HUES6 (cell line): ENCODE data around the gene NR1H4.
"Not testable (repeated sequence)": the region's sequence is repeated elsewhere in the genome, so short reads cannot be mapped to it uniquely, and the experiment has no call there.

Experiments
- H3K27ac ChIP-seq: 2 replicates; pipeline ENCODE4 v1.7.0; 2013; ENCODE audit warnings: low read depth, mild to moderate bottlenecking, low read length, inconsistent platforms
- H3K27me3 ChIP-seq: 2 replicates; pipeline ENCODE4 v1.6.1; 2013; ENCODE audit warnings: low read length; ENCODE audit not compliant: control insufficient read depth, insufficient read depth
- H3K36me3 ChIP-seq: 2 replicates; pipeline ENCODE4 v1.6.1; 2013; ENCODE audit warnings: low read length; ENCODE audit not compliant: control insufficient read depth, insufficient read depth
- H3K4me1 ChIP-seq: 2 replicates; pipeline ENCODE4 v1.6.1; 2013; ENCODE audit warnings: low read length; ENCODE audit not compliant: control insufficient read depth, insufficient read depth
- H3K4me3 ChIP-seq: 2 replicates; pipeline ENCODE4 v1.5.1; 2013; ENCODE audit warnings: low read depth, low read length
- H3K9ac ChIP-seq: one replicate; pipeline ENCODE4 v1.6.1; 2013; ENCODE audit warnings: mild to moderate bottlenecking, low read length
- H3K9me3 ChIP-seq: 2 replicates; pipeline ENCODE4 v1.6.1; 2013; ENCODE audit warnings: low read depth, low read length; ENCODE audit not compliant: control insufficient read depth, insufficient read depth

The NR1H4 gene

DNA sequence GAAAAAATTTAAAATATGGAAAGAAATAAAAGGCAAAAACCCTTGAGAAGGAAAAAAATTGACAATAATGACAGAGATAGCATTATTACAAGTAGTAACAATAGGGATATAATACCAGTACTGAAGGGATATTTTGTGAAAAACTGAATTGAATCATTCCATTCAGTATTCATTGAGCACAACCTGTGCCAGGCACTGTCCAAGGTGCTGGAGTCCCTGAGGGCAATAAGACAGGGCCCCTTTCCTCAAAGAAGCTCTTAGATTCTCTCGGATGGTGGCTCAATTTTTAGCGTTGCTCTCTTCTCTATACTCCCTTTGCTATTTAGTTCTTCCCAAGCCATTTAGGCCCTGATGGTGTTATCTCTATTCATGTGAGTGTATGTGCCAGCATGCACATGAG lies 65.5 kb downstream of the NR1H4 start:
- Histone ChIP-seq H3K4me1 (no peaks in the 10 kb centered on the region), H3K36me3 (no peaks in the 10 kb centered on the region), H3K9ac (no peak overlapping the region), H3K9me3 (no peaks in the 10 kb centered on the region), H3K27ac (no peak overlapping the region), H3K27me3 (no peaks in the 10 kb centered on the region), H3K4me3 (no peak overlapping the region)

DNA sequence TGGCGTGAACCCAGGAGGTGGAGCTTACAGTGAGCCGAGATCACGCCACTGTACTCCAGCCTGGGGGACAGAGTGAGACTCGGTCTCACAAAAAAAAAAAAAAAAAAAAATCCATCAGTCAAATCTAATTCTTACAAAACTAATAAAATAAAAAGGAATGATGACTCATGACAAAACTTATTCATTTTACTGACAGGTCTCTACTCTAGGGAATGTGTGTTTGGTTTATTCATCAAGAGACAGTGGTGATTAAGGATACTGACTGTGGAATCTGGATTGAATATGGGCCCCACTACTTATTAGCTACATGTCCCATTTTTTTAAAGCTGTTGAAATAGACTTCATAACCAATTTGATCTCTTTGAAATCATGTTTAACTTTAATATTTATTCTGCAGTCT lies 70.5 kb downstream of the NR1H4 start:
- H3K9me3 ChIP-seq: no peaks in the 10 kb centered on the region
- no peak overlapping the region for H3K27ac ChIP-seq
- no peaks in the 10 kb centered on the region for H3K27me3 ChIP-seq
- no peaks in the 10 kb centered on the region for H3K4me1 ChIP-seq
- H3K4me3 ChIP-seq: no peak overlapping the region
- H3K36me3 ChIP-seq: no peaks in the 10 kb centered on the region
- no peak overlapping the region for H3K9ac ChIP-seq

DNA sequence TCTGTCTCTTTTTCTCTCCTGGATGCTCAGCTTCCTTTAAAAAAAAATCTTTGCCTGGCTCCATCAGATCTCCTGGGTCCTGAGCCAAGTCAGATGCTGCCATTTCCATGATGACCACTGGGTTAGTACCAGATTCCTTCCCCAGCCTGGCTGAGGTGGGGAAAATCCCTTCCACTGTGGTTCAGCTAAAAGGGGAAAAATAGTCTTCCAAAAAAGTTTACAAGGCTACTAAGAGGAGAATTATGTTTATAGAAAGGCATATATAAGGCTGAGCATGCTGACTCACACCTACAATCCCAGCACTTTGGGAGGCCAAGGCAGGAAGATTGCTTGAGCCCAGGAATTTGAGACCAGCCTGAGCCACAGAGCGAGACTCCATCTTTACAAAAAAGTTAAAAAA lies 71.4 kb downstream of the NR1H4 start:
- Histone ChIP-seq H3K4me1 (no peaks in the 10 kb centered on the region), H3K9me3 (no peaks in the 10 kb centered on the region), H3K27ac (no peak overlapping the region), H3K4me3 (no peak overlapping the region), H3K36me3 (no peaks in the 10 kb centered on the region), H3K9ac (no peak overlapping the region), H3K27me3 (no peaks in the 10 kb centered on the region)

DNA sequence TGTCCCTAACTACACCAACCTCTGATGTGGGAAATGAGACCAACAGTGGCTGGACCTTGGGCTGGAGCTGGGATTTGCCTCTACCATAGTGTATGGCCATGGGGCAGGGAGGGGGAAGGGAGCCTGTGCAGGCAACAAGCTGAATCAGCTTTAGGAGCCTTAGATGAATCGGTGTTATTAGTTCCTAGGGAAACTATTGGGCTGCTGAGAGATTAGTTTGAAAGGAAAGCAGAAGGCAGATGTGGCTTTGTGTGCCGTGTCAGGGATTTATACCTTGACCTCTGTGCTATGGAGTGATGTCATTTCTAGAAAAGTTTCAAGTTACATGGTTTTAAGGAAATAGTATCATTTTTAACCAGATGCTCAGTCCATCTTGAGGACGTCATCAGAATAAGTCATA lies 80.3 kb downstream of the NR1H4 start:
- Histone ChIP-seq H3K4me1 (no peaks in the 10 kb centered on the region), H3K9me3 (no peaks in the 10 kb centered on the region), H3K27ac (no peak overlapping the region), H3K4me3 (no peak overlapping the region), H3K36me3 (no peaks in the 10 kb centered on the region), H3K27me3 (no peaks in the 10 kb centered on the region), H3K9ac (no peak overlapping the region)

DNA sequence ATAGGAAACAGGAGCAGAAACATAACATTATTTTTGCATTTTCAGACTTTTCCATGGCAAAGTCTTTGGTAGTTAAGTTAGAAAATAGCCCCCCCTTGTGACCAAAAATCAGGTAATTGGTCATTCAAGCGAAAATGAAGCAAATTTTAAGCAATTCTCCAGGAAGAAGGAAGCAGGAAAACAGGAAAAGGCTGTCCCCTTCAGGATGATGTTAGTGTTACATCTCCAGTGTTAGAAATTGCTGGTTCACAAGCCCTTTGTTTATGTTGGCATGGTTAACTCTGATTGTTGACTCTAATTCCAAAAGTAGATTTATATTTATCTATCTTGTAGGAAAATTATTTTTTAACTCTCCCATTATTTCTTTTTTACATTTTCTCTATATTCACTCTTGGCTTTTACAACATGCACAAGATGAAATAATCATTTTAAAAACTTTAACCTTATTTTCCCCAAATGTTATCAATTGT lies 81.0 kb downstream of the NR1H4 start:
- Histone ChIP-seq H3K4me1 (no peaks in the 10 kb centered on the region), H3K4me3 (no peak overlapping the region), H3K9ac (no peak overlapping the region), H3K27ac (no peak overlapping the region), H3K27me3 (no peaks in the 10 kb centered on the region), H3K9me3 (no peaks in the 10 kb centered on the region), H3K36me3 (no peaks in the 10 kb centered on the region)

DNA sequence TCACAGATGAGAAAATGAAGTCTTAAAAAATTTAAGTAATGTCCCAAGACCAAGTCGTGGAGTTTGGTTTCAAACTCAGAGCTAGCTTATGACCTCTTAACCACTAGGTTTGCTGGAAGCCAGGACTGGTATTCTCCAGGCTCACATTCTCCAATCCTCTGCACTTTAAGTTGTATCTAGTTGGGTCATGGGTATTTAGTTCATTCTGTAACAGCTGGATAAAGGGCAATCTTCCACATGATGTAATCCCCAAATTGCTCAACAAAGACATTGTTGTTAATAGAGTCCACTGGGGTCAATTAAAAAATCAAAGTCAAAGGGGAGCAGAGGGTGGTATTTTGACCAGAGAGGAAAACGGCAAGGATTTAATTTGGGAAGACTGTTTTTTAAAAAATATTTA lies 82.1 kb downstream of the NR1H4 start:
- Histone ChIP-seq H3K9ac (no peak overlapping the region), H3K27ac (no peak overlapping the region)

DNA sequence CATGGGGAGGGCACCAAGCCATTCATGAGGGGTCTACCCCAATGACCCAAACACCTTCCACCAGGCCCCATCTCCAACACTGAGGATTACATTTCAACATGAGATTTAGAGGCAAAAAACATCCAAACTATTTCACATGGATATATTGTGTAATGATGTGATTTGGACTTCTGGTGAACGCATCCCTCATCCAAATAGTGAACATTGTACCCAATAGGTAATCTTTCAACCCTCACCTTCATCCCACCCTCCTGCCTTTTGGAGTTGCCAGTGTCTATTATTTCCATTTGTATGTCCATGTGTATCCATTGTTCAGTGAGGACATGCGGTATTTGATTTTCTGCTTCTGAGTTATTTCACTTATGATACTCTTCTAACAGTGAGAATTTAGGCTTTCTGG lies 83.7 kb downstream of the NR1H4 start:
- no peak overlapping the region for H3K4me3 ChIP-seq
- H3K9ac ChIP-seq: no peak overlapping the region
- no peaks in the 10 kb centered on the region for H3K9me3 ChIP-seq
- no peaks in the 10 kb centered on the region for H3K27me3 ChIP-seq
- H3K27ac ChIP-seq: no peak overlapping the region
- H3K36me3 ChIP-seq: no peaks in the 10 kb centered on the region
- H3K4me1 ChIP-seq: no peaks in the 10 kb centered on the region

More for the DNA sequence above, 82.1 kb downstream of the NR1H4 start:
- Histone ChIP-seq H3K27me3 (no peaks in the 10 kb centered on the region), H3K9me3 (no peaks in the 10 kb centered on the region), H3K4me1 (no peaks in the 10 kb centered on the region), H3K4me3 (no peak overlapping the region), H3K36me3 (no peaks in the 10 kb centered on the region)

DNA sequence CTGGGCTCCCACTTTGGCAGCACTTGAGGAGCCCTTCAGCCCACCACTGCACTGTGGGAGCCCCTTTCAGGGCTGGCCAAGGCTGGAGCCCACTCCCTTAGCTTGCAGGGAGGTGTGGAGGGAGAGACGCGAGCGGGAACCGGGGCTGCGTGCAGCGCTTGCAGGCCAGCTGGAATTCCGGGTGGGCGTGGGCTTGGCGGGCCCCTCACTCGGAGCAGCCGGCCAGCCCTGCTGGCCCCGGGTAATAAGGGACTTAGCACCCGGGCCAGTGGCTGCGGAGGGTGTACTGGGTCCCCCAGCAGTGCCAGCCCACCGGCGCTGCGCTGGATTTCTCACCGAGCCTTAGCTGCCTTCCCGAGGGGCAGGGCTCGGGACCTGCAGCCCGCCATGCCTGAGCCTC lies 85.6 kb downstream of the NR1H4 start:
- H3K36me3 ChIP-seq, H3K27me3 ChIP-seq, H3K4me3 ChIP-seq: not testable (repeated sequence)

DNA sequence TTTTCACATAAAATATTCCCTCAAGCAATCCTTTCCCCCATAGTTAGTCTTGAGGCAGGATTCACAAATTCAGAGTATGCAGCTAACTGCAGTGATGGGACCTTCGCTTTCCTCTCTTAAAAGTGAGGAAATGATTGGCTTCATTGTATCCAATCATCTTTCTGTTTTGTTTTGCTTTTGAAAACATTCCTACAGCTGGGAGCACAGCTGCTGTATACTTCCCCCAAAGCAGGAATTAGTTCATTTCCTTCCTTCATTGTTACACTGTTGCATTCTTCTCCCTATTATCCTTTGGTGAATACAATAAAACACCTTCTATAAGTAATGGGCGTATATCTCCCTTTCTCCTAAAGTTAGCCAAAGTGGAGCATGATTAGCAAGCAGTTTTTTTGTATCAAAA lies 90.4 kb downstream of the NR1H4 start:
- Histone ChIP-seq H3K27me3 (no peaks in the 10 kb centered on the region; the same call in 1 of the 2 replicates), H3K36me3 (no peaks in the 10 kb centered on the region), H3K27ac (no peak overlapping the region), H3K4me3 (no peak overlapping the region), H3K9ac (no peak overlapping the region), H3K4me1 (no peaks in the 10 kb centered on the region), H3K9me3 (no peaks in the 10 kb centered on the region)

More for the DNA sequence above, 85.6 kb downstream of the NR1H4 start:
- not testable (repeated sequence) for H3K9ac ChIP-seq, H3K4me1 ChIP-seq, H3K27ac ChIP-seq, H3K9me3 ChIP-seq

DNA sequence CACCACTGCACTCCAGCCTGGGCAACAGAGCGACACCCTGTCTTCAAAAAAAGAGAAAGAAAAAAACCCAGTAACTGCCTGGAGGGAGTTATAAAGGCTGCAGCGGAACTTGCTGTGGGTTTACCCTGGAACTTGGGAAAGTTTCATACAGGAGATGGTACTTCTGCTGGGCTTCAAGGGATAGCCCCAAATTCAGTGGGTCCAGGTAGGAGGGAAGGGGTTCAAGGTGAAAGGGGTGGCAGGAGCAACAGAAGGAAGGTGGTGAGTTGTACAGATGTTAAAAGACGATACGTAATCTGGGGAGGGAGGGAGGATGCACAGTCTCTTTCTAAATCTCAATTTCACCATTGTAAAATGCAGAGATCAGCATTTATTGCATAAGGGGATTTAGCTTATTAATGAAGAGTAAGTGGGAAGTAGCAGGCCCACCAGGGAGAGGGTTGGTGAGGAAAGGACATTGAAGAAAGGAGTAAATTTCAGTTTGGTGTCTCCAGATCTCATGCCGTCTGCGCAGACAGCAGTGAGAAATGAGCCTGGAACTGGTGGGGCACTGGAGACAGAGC lies 91.3 kb downstream of the NR1H4 start:
- H3K4me3 ChIP-seq: no peak overlapping the region

DNA sequence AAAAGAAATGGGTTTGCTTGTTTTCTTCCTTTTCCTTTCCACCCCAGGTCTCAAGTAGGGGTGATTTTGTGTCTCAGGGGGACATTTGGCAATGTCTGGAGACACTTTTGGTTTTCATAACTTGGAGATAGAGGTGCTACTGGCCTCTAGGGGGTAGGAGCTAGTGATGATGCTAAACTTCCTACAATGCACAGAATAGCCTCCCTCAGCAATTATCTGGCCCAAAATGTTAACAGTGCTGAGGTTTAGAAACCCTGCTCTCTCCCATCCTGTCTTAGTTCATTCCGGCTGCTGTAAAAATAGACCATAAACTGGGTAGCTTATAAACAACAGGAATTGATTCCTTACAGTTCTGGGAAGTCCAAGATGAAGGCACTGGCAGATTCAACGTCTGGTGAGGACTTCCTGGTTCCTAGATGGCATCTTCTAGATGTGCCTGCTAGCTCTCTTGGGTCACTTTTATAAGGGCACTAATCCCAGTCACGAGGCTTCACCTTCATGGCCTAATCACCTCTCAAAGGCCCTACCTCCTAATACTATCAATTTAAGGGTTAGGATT lies 92.4 kb downstream of the NR1H4 start:
- Histone ChIP-seq H3K9ac (no peak overlapping the region), H3K9me3 (no peaks in the 10 kb centered on the region)

More for the DNA sequence above, 91.3 kb downstream of the NR1H4 start:
- no peaks in the 10 kb centered on the region for H3K9me3 ChIP-seq
- H3K27ac ChIP-seq: no peak overlapping the region
- no peak overlapping the region for H3K9ac ChIP-seq
- no peaks in the 10 kb centered on the region; the same call in 1 of the 2 replicates for H3K27me3 ChIP-seq
- H3K4me1 ChIP-seq: no peaks in the 10 kb centered on the region
- no peaks in the 10 kb centered on the region for H3K36me3 ChIP-seq

More for the DNA sequence above, 92.4 kb downstream of the NR1H4 start:
- no peak overlapping the region for H3K4me3 ChIP-seq
- H3K4me1 ChIP-seq: no peaks in the 10 kb centered on the region
- no peak overlapping the region for H3K27ac ChIP-seq
- no peaks in the 10 kb centered on the region for H3K36me3 ChIP-seq
- peaks cover 2% of the 10 kb centered on the region; the same call in 1 of the 2 replicates for H3K27me3 ChIP-seq
